Stimulated activated CD4-positive, alpha-beta T cell treated with anti-CD3 and anti-CD28 coated beads, Interleukin-15, amount 100 ng/mL, for 24 hours (primary cell): Measurements from ENCODE around the gene STIM1.
"Not testable (repeated sequence)": the region's sequence is repeated elsewhere in the genome, so short reads cannot be mapped to it uniquely, and the experiment has no call there.

ENCODE experiments used
- DNase-seq: peaks from one replicate; pipeline ENCODE4 v3.0.0-alpha.2; 2020

The STIM1 gene

GRCh38 chr11:4040461-4040860 is 185.0 kb downstream of the STIM1 start:
- DNase-seq, result no peak

- DNase-seq, result no peak
Observed at GRCh38 chr11:4041731-4042391, 186.4 kb downstream of the STIM1 start.

DNA sequence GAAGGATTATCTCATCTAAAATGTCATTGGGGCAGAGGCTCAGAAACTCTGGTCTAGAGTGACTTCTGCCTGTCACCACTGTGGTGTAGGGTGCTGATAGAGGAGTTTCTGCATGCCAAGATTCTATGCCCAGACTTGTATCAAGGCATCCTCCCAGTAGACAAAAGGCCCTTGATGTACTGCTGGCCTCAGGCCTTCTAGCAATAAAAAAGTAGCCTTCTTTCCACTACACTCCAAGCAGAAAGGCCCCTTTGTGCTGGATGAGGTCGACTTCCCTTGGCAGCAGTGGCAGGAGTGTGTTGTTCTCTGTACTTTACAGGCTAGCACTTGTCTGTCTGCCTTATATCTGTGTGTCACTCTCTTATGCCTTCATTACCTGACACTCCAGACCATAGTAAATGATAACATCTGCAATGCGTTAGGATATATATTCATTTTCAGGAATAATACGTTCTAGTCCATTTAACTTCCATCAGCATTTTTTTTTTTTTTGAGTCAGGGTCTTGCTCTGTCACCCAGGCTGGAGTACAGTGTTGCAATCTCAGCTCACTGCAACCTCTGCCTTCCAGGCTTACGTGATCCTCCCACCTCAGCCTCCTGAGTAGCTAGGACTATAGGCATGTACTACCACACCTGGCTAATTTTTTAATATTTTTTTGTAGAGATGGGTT is 189.6 kb downstream of the STIM1 start:
- no peak for DNase-seq

- no peak for DNase-seq
Observed at GRCh38 chr11:4048340-4048739, 192.9 kb downstream of the STIM1 start.

GRCh38 chr11:4049006-4049405 is 193.5 kb downstream of the STIM1 start:
- no peak for DNase-seq

GRCh38 chr11:4050138-4050537 is 194.7 kb downstream of the STIM1 start:
- no peak for DNase-seq

DNA sequence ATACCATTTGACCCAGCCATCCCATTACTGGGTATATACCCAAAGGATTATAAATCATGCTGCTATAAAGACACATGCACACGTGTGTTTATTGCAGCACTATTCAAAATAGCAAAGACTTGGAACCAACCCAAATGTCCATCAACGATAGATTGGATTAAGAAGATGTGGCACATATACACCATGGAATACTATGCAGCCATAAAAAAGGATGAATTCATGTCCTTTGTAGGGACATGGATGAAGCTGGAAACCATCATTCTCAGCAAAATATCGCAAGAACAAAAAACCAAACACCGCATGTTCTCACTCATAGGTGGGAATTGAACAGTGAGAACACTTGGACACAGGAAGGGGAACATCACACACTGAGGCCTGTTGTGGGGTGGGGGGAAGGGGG is 197.7 kb downstream of the STIM1 start:
- not testable (repeated sequence) for DNase-seq

DNA sequence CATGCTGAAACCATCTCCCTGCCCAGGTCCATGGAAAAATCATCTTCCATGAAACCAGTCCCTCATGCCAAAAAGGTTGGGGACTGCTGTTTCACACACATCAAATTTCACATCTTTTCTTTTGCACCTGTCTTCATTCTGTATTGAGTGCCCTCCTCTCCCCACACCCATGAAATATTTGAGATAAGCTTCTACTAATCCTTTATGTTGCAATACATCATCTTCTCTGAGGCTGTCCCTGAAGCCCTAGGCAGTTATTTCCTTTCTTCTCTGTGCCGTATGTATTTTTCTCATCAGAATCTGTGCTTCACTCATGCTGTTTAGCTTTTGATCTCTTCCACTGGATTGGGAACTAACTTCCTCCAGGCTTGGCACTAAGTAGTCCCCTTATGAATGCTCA is 199.2 kb downstream of the STIM1 start:
- no peak for DNase-seq

DNA sequence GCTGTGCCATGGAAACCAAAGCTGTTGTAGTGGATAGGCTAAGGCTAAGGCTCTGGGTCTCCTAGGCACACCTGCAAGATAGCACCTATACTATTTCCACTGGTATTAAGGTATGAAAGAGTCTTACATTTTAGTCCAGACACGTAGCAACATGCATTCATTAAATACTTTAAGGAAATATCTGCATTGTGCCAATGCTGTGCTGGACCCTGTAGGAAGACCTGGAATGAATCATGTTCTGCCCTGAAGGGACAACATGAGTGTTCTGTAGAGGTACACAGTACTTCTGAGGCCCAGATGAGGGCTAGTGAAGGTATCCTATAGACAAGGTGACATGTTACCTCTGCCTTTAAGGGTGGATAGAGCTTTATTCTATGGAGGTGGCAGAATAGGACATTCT is 204.0 kb downstream of the STIM1 start:
- DNase-seq, result no peak

DNA sequence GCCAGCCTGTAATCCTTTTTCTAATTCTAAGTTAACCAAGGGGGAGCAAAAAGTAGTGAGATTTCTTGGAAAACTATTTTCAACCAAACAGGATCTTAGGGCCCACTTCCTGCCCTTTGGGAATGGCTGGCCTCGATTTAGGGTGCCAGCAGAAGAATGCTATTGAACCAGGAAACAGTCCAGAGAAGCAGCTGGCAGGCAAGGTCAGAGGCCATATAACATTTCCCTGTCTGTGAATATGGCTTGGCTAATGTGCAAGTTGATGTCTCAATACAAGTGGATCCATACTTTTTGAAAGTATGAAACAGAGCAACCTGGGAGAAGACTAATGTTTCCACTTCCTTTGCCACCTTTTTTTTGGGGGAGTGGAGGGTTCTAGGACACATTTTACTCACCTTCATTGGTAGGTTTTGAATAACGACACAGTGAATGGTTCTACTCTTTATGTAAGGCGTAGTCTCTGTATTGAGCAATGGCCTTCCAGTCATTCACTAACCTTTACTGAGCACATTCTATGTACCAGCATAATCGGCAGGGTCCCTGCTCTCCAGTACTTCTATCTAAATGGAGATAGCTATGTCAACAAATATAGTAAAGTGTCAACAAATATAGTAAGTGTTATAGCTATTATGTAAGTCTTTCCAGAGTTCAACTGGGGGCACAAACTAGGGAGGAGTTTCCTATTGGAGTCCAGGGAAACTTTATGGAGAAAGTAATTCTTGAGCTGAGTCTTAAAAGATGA is 204.9 kb downstream of the STIM1 start:
- no peak for DNase-seq

- DNase-seq, result no peak
Observed at GRCh38 chr11:4061700-4062099, 206.2 kb downstream of the STIM1 start.

DNA sequence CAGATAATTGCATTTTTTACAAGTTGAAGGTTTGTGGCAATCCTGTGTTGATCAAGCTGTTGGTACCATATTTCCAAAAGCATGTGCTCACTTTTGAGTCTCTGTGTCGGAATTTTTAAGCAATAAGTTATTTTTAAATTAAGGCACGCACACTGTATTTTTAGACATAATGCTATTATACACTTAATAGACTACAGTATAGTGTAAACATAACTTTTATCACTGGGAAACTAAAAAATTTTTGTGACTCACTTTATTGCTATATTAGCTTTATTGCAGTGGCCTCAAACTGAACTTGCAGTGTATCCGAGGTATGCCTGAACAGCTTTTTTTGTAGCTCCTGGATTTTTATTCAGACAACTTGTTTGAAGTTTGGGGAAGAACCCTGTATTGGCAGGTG is 207.9 kb downstream of the STIM1 start:
- no peak for DNase-seq

- DNase-seq, result no peak
Observed at GRCh38 chr11:4064278-4064955, 209.0 kb downstream of the STIM1 start.

- no peak for DNase-seq
Observed at GRCh38 chr11:4065086-4065485, 209.6 kb downstream of the STIM1 start.

GRCh38 chr11:4065601-4066377 is 210.3 kb downstream of the STIM1 start:
- no peak for DNase-seq

DNA sequence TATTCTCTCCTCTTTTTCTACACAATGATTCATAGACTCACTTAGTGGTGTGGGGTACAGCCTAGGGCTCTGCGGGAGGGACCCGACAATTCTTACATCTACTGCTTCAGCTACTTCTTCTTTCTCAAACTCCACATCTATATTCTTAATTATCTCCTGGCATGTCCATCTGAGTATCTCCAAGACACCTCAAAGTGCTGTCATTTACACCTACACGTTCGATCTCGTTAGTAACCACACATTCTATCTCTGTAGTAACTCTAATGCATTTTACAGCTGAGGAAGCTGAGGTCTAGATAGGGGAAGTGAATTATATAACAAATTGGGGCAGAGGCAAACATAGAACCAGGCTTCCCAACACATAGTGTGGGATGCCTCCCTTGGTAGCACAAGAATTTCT is 211.4 kb downstream of the STIM1 start:
- no peak for DNase-seq

DNA sequence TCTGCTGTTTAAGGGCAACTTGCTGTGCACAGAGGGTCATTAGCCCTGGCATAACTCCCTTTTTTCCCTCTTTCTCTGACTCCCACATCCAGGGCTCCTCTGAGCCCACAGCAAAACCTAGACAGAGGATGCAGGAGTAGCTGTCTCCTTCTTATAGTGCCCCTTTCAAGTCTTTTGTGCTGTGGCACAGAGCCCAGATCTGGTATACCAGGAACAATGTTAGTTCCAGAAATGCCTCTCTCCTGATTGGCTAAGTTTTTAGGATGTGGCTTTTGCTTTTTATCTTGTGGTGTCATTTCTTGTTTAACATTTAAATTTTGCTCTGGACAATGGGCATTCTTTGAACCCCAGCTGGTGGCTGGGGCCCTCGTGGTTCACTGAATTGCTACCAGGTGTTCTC is 213.5 kb downstream of the STIM1 start:
- no peak for DNase-seq

GRCh38 chr11:4071325-4071724 is 215.9 kb downstream of the STIM1 start:
- no peak for DNase-seq

- DNase-seq, result no peak
Observed at GRCh38 chr11:4071914-4072313, 216.4 kb downstream of the STIM1 start.

- peak; percentile 44 for DNase-seq
Observed at GRCh38 chr11:4072668-4073285, 217.3 kb downstream of the STIM1 start.

- no peak for DNase-seq
Observed at GRCh38 chr11:4074266-4074665, 218.8 kb downstream of the STIM1 start.

GRCh38 chr11:4076774-4077173 is 221.3 kb downstream of the STIM1 start:
- DNase-seq, result no peak
